Gastrocnemius medialis (tissue), 4 donors: ENCODE results near the gene TBL1XR1. TPM values are rescaled to one million over a fixed set of nuclear protein-coding genes. Genes with fewer than 3 reads are reported as not detected.
A peak's percentile ranks its signal among the peaks of the same experiment; 100 is the strongest.

Experiments
- ATAC-seq, 2 donors: fragments of 150-250 bp; one replicate each; pipeline ENCODE4 v1.9.1; 2016
- DNase-seq, 2 donors: peaks; one replicate each; pipeline ENCODE4 v3.0.0-alpha.2; 2019
- H3K27ac ChIP-seq, 4 donors: fragments of 200-600 bp; sonication (generic); 1 replicate in 1 of 4; 2 replicates in 3 of 4; pipeline ENCODE4 v1.5.1; 2016 to 2018; ENCODE audit warnings: mild to moderate bottlenecking in 2 of 4, moderate library complexity in 1 of 4
- H3K27me3 ChIP-seq, 3 donors: fragments of 200-600 bp; sonication (generic) in 2 of 3; 1 replicate in 1 of 3; 2 replicates in 2 of 3; pipeline versions ENCODE4 v1.5.1 to v1.6.0; 2016 to 2019; ENCODE audit warnings: mild to moderate bottlenecking in 1 of 3, moderate library complexity in 1 of 3
- H3K36me3 ChIP-seq, 2 donors: fragments of 200-600 bp; sonication (generic) in 1 of 2; one replicate each; pipeline ENCODE4 v1.5.1; 2017 to 2018
- H3K4me1 ChIP-seq, 2 donors: fragments of 200-600 bp; sonication (generic) in 1 of 2; one replicate each; pipeline ENCODE4 v1.5.1; 2016 to 2017; ENCODE audit warnings: mild to moderate bottlenecking in 2 of 2
- H3K4me3 ChIP-seq, 4 donors: fragments of 200-600 bp; sonication (generic) in 3 of 4; 1 replicate in 1 of 4; 2 replicates in 3 of 4; pipeline ENCODE4 v1.5.1; 2016 to 2019; ENCODE audit warnings: mild to moderate bottlenecking in 2 of 4
- H3K9me3 ChIP-seq, 3 donors: fragments of 200-600 bp; sonication (generic) in 2 of 3; 1 replicate in 1 of 3; 2 replicates in 2 of 3; pipeline ENCODE4 v1.5.1; 2016 to 2019
- CTCF ChIP-seq, 5 experiments: fragments of 450-650 bp in 3 of 5; fragments of 200-600 bp in 2 of 5; sonication (generic) in 2 of 5; IDR thresholded peaks in 4 of 5; conservative IDR thresholded peaks in 1 of 5; 1 replicate in 4 of 5; 2 replicates in 1 of 5; pipeline ENCODE4 v1.5.1; 2016 to 2019; ENCODE audit warnings: antibody characterized with exemption in 5 of 5, mild to moderate bottlenecking in 3 of 5, moderate library complexity in 3 of 5
- POLR2A ChIP-seq, 2 donors: fragments of 450-650 bp; IDR thresholded peaks; one replicate each; pipeline ENCODE4 v1.6.1; 2017; ENCODE audit warnings: antibody characterized with exemption in 2 of 2, mild to moderate bottlenecking in 2 of 2, moderate library complexity in 2 of 2
- in situ Hi-C, 4 donors: fragments of 200-750 bp; cut with MboI; loops; one replicate each; pipeline versions ENCODE4 v1.15.0 to v1.8.0; 2017; ENCODE audit warnings: low sequenced_read_pairs in 4 of 4
- intact Hi-C: fragments of 100-400 bp; cut with DNase I; formaldehyde crosslinking; loops from one replicate; pipeline ENCODE4 v1.15.1; 2023; ENCODE audit warnings: low total_unique reads
- total RNA-seq, 4 donors: library from RNA; depleted of rRNA; stranded (reverse); fragments of >200 nt; gene quantifications; one replicate each; pipeline versions ENCODE4 v1.1.0 to v1.2.3, GENCODE V29; 2016

The TBL1XR1 gene
- total RNA-seq, 4 donors from 2014 or later: 35.9 to 77.8 (median 49.2) TPM

GRCh38 chr3:177055605-177056571, 141.4 kb downstream of the TBL1XR1 start:
- no peaks in the 10 kb centered on the region for H3K9me3 ChIP-seq
- H3K4me1 ChIP-seq: peaks cover 29 to 55% of the 10 kb centered on the region in 2 donors
- ATAC-seq: no peak
- no peak for DNase-seq
- in situ Hi-C loops (loop anchor here (10.0 to 25.0 kb wide), 5 partner anchors 129 to 309 kb away; partner anchors contain the start of gene TBL1XR1 (in 2 of the 4)), intact Hi-C loops (loop anchor here (5.0 to 10.0 kb wide), 2 partner anchors 459 to 1331 kb away; no protein-coding TSS in a partner anchor)
- H3K4me3 ChIP-seq: no peak overlapping the region
- H3K27ac ChIP-seq: no peak overlapping the region
- no peaks in the 10 kb centered on the region for H3K27me3 ChIP-seq
- TF ChIP-seq CTCF (IDR thresholded peaks at IDR 0.05 in 4 of 5, conservative IDR thresholded peaks at IDR 0.05 in 1 of 5) (no peak), POLR2A (IDR thresholded peaks at IDR 0.05) (no peak)
- no peaks in the 10 kb centered on the region for H3K36me3 ChIP-seq

DNA sequence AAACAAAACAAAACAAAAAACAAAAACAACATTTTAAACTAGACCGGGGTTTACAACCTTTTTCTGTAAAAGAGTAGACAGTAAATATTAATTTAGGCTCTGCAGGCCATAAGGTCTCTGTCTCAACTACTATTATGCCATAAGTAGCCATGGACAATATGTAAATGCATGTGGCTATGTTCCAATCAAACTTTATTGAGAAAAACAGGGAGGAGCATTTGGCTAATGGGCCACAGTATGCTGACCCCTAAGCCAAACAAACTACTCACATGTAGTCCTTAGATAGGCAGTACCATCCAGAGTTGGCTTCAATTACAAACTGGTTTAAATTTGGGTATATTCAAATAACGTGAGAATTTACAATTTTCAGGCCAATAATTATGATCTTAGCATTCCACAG, 144.2 kb downstream of the TBL1XR1 start:
- ATAC-seq: no peak
- peaks cover 24 to 35% of the 10 kb centered on the region in 2 donors for H3K4me1 ChIP-seq
- no peak overlapping the region for H3K27ac ChIP-seq
- no peaks in the 10 kb centered on the region for H3K9me3 ChIP-seq
- no peak for DNase-seq
- in situ Hi-C loops (loop anchor here (5.0 to 25.0 kb wide), 6 partner anchors 132 to 312 kb away; partner anchors contain the start of gene TBL1XR1 (in 3 of the 4)), intact Hi-C loops (loop anchor here (5.0 to 10.0 kb wide), 3 partner anchors 144 to 462 kb away; partner anchors contain the start of gene TBL1XR1)
- H3K4me3 ChIP-seq: no peak overlapping the region
- TF ChIP-seq POLR2A (IDR thresholded peaks at IDR 0.05) (no peak), CTCF (IDR thresholded peaks at IDR 0.05 in 4 of 5, conservative IDR thresholded peaks at IDR 0.05 in 1 of 5) (no peak)
- no peaks in the 10 kb centered on the region for H3K27me3 ChIP-seq
- peaks cover 0 to 4% of the 10 kb centered on the region in 2 donors for H3K36me3 ChIP-seq

- peak overlapping the region in 3 of 4 donors; percentile 3 to 16 (median 8) for H3K27ac ChIP-seq
- intact Hi-C loops: loop anchor here (1.0 to 10.0 kb wide), 5 partner anchors 146 to 725 kb away; partner anchors contain the start of gene TBL1XR1
- in situ Hi-C loops: loop anchor here (5.0 to 25.0 kb wide), 6 partner anchors 133 to 313 kb away; partner anchors contain the start of gene TBL1XR1 (in 3 of the 4)
- no peaks in the 10 kb centered on the region for H3K27me3 ChIP-seq
- ATAC-seq (no peak), DNase-seq (no peak)
- peaks cover 0 to 16% of the 10 kb centered on the region in 2 donors for H3K36me3 ChIP-seq
- H3K4me1 ChIP-seq: peaks cover 11 to 18% of the 10 kb centered on the region in 2 donors
- no peaks in the 10 kb centered on the region for H3K9me3 ChIP-seq
- H3K4me3 ChIP-seq: no peak overlapping the region
- TF ChIP-seq POLR2A (IDR thresholded peaks at IDR 0.05): no peak
- no peak for TF ChIP-seq CTCF (IDR thresholded peaks at IDR 0.05 in 4 of 5, conservative IDR thresholded peaks at IDR 0.05 in 1 of 5)
Measured at GRCh38 chr3:177051411-177051810, 145.9 kb downstream of the TBL1XR1 start.

- in situ Hi-C loops (loop anchor here (5.0 to 25.0 kb wide), 6 partner anchors 134 to 314 kb away; partner anchors contain the start of gene TBL1XR1 (in 3 of the 4)), intact Hi-C loops (loop anchor here (1.0 to 10.0 kb wide), 5 partner anchors 147 to 726 kb away; partner anchors contain the start of gene TBL1XR1)
- TF ChIP-seq CTCF (IDR thresholded peaks at IDR 0.05 in 4 of 5, conservative IDR thresholded peaks at IDR 0.05 in 1 of 5) (peak; percentile 50 to 71 (median 57)), POLR2A (IDR thresholded peaks at IDR 0.05) (no peak)
- H3K4me3 ChIP-seq: no peak overlapping the region
- H3K4me1 ChIP-seq: peaks cover 6 to 11% of the 10 kb centered on the region in 2 donors
- no peak for DNase-seq
- H3K27me3 ChIP-seq: no peaks in the 10 kb centered on the region
- ATAC-seq: peak in 1 of 2 donors; percentile 84
- H3K9me3 ChIP-seq: no peaks in the 10 kb centered on the region
- peaks cover 0 to 23% of the 10 kb centered on the region in 2 donors for H3K36me3 ChIP-seq
- H3K27ac ChIP-seq: peak overlapping the region in 1 of 4 donors; percentile 3
Measured at GRCh38 chr3:177050501-177051237, 146.6 kb downstream of the TBL1XR1 start.
